ENCODE measurements around the gene NOS3. TPM values are rescaled to one million over a fixed set of nuclear protein-coding genes. Genes with fewer than 3 reads are reported as not detected.
"Not testable (repeated sequence)": the region's sequence is repeated elsewhere in the genome, so short reads cannot be mapped to it uniquely, and the experiment has no call there.

Gene NOS3
- total RNA-seq, 1 experiment from 2014 or later = 0.71 TPM

GRCh38 chr7:151035902-151036301 lies 45.1 kb downstream of the NOS3 start:
- TF ChIP-seq, protein P1, sequence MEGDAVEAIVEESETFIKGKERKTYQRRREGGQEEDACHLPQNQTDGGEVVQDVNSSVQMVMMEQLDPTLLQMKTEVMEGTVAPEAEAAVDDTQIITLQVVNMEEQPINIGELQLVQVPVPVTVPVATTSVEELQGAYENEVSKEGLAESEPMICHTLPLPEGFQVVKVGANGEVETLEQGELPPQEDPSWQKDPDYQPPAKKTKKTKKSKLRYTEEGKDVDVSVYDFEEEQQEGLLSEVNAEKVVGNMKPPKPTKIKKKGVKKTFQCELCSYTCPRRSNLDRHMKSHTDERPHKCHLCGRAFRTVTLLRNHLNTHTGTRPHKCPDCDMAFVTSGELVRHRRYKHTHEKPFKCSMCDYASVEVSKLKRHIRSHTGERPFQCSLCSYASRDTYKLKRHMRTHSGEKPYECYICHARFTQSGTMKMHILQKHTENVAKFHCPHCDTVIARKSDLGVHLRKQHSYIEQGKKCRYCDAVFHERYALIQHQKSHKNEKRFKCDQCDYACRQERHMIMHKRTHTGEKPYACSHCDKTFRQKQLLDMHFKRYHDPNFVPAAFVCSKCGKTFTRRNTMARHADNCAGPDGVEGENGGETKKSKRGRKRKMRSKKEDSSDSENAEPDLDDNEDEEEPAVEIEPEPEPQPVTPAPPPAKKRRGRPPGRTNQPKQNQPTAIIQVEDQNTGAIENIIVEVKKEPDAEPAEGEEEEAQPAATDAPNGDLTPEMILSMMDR (IDR thresholded peaks at IDR 0.05; ENCODE audit: unreplicated experiment) = no peak
- Mint-ChIP-seq H3K27me3 (ENCODE audit: unreplicated experiment) (no peaks in the 10 kb centered on the region), H3K4me1 (ENCODE audit: low read depth, unreplicated experiment) (peaks cover 20% of the 10 kb centered on the region), H3K4me3 (ENCODE audit: low read depth, unreplicated experiment) (no peak overlapping the region), H3K36me3 (ENCODE audit: insufficient read depth, unreplicated experiment) (peaks cover 20% of the 10 kb centered on the region), H3K27ac (ENCODE audit: unreplicated experiment) (no peak overlapping the region), H3K9me3 (ENCODE audit: low read depth, unreplicated experiment) (no peaks in the 10 kb centered on the region)
- DNase-seq = no peak
- intact Hi-C loops (cut with micrococcal nuclease; ENCODE audit: unreplicated experiment) = no loop called here
- CTCF ChIA-PET = no interaction called here
- BruUV-seq (replicated peaks) = no TSS peak

GRCh38 chr7:151038951-151039849 lies 48.4 kb downstream of the NOS3 start:
- H3K9me3 Mint-ChIP-seq (ENCODE audit: low read depth, unreplicated experiment) = no peaks in the 10 kb centered on the region
- CTCF ChIA-PET = interaction anchor here (1.9 kb wide), 1 partner anchor 11 kb away, joined by 6 read pairs; the partner anchor contains the start of gene ABCB8
- intact Hi-C loops (cut with micrococcal nuclease; ENCODE audit: unreplicated experiment) = no loop called here
- no peaks in the 10 kb centered on the region for H3K27me3 Mint-ChIP-seq (ENCODE audit: unreplicated experiment)
- peaks cover 20% of the 10 kb centered on the region for H3K4me1 Mint-ChIP-seq (ENCODE audit: low read depth, unreplicated experiment)
- H3K27ac Mint-ChIP-seq (ENCODE audit: unreplicated experiment) = peak overlapping the region; percentile 89
- TF ChIP-seq, protein P1 (IDR thresholded peaks at IDR 0.05; ENCODE audit: unreplicated experiment) = no peak
- peak overlapping the region; percentile 35 for H3K4me3 Mint-ChIP-seq (ENCODE audit: low read depth, unreplicated experiment)
- BruUV-seq (replicated peaks) = no TSS peak
- H3K36me3 Mint-ChIP-seq (ENCODE audit: insufficient read depth, unreplicated experiment) = peaks cover 33% of the 10 kb centered on the region
- DNase-seq = peak; percentile 91

DNA sequence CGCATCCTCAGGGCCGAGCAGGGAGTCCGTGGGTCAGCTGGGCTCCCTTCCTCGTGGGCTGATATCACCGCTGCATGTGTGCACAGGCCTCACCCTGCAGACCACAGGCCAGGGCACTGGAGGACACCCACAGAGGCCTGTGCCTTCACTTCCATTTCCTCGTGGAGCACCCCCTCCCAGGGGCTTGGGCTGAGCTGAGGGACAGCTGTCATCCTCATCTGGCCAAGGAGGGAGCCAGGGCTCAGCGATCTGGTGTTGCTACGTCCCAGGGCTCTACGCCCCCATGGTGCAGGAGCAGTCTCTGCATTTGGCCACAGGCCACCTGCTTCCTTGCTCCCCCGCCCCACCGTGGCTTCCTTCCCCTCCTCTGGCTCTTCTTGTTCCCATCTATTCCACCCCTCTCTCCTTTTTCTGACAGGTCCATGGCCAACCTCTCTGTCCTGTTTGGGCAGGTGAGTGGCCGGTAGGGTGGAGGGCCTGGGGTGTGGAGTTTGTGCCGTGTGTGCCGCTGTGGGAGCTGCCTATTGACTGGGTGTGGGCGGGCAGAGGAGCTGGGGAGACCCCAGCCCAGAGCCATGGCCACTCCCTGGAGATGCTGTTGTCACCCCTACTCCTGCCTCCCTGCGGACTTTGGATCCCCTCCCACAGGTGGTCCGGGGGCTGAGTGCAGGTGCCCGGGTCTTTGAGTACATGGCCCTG lies 49.2 kb downstream of the NOS3 start:
- peak overlapping the region; percentile 13 for H3K4me3 Mint-ChIP-seq (ENCODE audit: low read depth, unreplicated experiment)
- no peaks in the 10 kb centered on the region for H3K27me3 Mint-ChIP-seq (ENCODE audit: unreplicated experiment)
- H3K9me3 Mint-ChIP-seq (ENCODE audit: low read depth, unreplicated experiment) = no peaks in the 10 kb centered on the region
- no TSS peak for BruUV-seq (replicated peaks)
- intact Hi-C loops (cut with micrococcal nuclease; ENCODE audit: unreplicated experiment) = no loop called here
- peaks cover 20% of the 10 kb centered on the region for H3K4me1 Mint-ChIP-seq (ENCODE audit: low read depth, unreplicated experiment)
- no peak for DNase-seq
- CTCF ChIA-PET = interaction anchor here (1.9 kb wide), 1 partner anchor 12 kb away, joined by 6 read pairs; the partner anchor contains the start of gene ABCB8
- H3K36me3 Mint-ChIP-seq (ENCODE audit: insufficient read depth, unreplicated experiment) = peaks cover 33% of the 10 kb centered on the region
- TF ChIP-seq, protein P1 (IDR thresholded peaks at IDR 0.05; ENCODE audit: unreplicated experiment) = no peak
- peak overlapping the region; percentile 89 for H3K27ac Mint-ChIP-seq (ENCODE audit: unreplicated experiment)

- H3K27ac Mint-ChIP-seq (ENCODE audit: unreplicated experiment) = no peak overlapping the region
- BruUV-seq (replicated peaks) = no TSS peak
- peaks cover 20% of the 10 kb centered on the region for H3K4me1 Mint-ChIP-seq (ENCODE audit: low read depth, unreplicated experiment)
Measured at GRCh38 chr7:151040616-151041375, 50.0 kb downstream of the NOS3 start.

DNA sequence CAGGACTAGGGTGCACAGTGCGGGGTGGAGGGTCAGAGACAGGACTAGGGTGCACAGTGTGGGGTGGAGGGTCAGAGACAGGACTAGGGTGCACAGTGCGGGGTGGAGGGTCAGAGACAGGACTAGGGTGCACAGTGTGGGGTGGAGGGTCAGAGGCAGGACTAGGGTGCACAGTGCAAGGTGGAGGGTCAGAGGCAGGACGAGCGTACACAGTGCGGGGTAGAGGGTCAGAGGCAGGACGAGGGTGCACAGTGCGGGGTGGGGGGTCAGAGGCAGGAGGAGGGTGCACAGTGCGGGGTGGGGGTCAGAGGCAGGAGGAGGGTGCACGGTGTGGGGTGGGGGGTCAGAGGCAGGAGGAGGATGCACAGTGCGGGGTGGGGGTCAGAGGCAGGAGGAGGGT lies 52.6 kb downstream of the NOS3 start:
- Mint-ChIP-seq H3K36me3 (ENCODE audit: insufficient read depth, unreplicated experiment) (peaks cover 33% of the 10 kb centered on the region), H3K4me1 (ENCODE audit: low read depth, unreplicated experiment) (peaks cover 20% of the 10 kb centered on the region)
- H3K9me3 Mint-ChIP-seq (ENCODE audit: low read depth, unreplicated experiment); intact Hi-C loops (cut with micrococcal nuclease; ENCODE audit: unreplicated experiment); H3K4me3 Mint-ChIP-seq (ENCODE audit: low read depth, unreplicated experiment); CTCF ChIA-PET; H3K27ac Mint-ChIP-seq (ENCODE audit: unreplicated experiment); H3K27me3 Mint-ChIP-seq (ENCODE audit: unreplicated experiment); DNase-seq; BruUV-seq (replicated peaks): not testable (repeated sequence)

More at GRCh38 chr7:151040616-151041375, 50.0 kb downstream of the NOS3 start:
- CTCF ChIA-PET = no interaction called here
- no peaks in the 10 kb centered on the region for H3K27me3 Mint-ChIP-seq (ENCODE audit: unreplicated experiment)
- intact Hi-C loops (cut with micrococcal nuclease; ENCODE audit: unreplicated experiment) = no loop called here
- TF ChIP-seq, protein P1 (IDR thresholded peaks at IDR 0.05; ENCODE audit: unreplicated experiment) = no peak
- no peak for DNase-seq
- no peaks in the 10 kb centered on the region for H3K9me3 Mint-ChIP-seq (ENCODE audit: low read depth, unreplicated experiment)
- no peak overlapping the region for H3K4me3 Mint-ChIP-seq (ENCODE audit: low read depth, unreplicated experiment)
- peaks cover 33% of the 10 kb centered on the region for H3K36me3 Mint-ChIP-seq (ENCODE audit: insufficient read depth, unreplicated experiment)

All from Calu3 (cell line).